Measurements from ENCODE around the gene LIMK1.

DNA sequence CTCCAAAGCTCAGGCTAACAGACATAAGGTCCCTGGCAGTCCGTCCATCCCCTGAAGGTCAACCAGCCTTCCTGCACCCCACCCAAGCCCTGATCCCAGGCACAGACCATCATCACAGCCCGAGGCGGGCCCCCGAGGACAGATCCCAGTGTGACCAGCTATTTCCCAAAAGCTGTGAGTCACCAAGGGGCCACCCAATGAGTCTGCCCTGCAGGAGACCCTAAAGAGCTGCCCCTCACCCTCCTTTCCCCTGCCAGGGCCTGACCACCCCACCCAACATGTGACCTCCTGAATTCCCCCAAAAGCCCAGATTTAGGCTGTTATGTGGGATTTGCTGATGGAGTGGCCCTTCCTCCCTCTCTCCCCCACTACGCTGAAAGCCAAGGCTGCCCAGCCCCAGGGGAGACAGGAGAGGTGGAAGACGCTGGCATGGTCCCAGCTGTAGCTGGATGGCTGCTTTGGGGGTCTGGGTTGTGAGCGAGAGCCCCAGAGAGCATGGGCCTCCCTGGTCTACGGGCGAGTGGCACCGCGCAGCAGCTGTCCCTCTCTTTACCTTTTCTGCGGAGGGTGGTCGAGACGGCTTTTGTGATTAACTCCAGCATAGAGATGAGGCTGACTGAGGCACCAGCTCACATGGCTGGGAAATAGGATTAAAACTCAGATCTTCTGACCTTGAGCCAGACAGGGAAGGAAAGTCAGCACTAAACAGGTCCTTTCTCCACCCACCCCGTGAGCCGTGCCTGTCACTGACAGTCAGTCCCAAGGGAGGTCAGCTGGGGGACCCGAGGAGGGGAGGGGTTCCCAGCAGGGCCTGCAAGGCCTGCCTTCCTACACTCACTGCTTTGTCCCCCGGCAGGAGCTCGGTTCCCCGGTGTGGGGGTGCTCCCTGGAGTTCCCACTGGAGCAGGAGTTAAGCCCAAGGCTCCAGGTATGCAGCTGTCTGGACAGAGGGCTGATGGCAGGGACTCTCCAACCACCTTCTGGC lies 38.9 kb upstream of the LIMK1 start:
- TF ChIP-seq, protein P1, sequence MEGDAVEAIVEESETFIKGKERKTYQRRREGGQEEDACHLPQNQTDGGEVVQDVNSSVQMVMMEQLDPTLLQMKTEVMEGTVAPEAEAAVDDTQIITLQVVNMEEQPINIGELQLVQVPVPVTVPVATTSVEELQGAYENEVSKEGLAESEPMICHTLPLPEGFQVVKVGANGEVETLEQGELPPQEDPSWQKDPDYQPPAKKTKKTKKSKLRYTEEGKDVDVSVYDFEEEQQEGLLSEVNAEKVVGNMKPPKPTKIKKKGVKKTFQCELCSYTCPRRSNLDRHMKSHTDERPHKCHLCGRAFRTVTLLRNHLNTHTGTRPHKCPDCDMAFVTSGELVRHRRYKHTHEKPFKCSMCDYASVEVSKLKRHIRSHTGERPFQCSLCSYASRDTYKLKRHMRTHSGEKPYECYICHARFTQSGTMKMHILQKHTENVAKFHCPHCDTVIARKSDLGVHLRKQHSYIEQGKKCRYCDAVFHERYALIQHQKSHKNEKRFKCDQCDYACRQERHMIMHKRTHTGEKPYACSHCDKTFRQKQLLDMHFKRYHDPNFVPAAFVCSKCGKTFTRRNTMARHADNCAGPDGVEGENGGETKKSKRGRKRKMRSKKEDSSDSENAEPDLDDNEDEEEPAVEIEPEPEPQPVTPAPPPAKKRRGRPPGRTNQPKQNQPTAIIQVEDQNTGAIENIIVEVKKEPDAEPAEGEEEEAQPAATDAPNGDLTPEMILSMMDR (conservative IDR thresholded peaks at IDR 0.05; ENCODE audit: low read length) = no peak
- no peak for TF ChIP-seq EZH2phosphoT487 (IDR thresholded peaks at IDR 0.05; ENCODE audit: borderline replicate concordance)
